Measurements from ENCODE around the gene BAIAP2L1.
A peak's percentile ranks its signal among the peaks of the same experiment; 100 is the strongest.

The BAIAP2L1 gene

DNA sequence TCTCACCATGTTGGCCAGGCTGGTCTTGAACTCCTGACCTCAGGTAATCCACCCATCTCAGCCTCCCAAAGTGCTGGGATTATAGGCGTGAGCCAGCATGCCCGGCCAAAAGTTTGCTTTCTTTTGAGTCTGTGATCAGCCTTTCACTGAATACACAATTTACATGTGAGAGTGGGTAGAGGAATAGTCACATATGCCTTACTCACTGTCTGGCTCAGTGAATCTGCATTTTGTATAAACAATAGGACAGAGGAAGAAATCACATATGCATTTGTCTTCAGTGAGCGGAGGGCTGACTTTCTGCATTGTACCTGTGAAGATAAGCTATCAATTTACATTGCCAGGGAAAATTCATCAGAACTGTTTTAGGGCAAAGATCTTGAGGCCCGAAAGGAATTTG, 146.4 kb downstream of the BAIAP2L1 start:
- TF ChIP-seq CTCF (IDR thresholded peaks at IDR 0.05; ENCODE audit: extremely low read depth, missing control alignments): no peak
- DNase-seq (ENCODE audit: low spot score): no peak

DNA sequence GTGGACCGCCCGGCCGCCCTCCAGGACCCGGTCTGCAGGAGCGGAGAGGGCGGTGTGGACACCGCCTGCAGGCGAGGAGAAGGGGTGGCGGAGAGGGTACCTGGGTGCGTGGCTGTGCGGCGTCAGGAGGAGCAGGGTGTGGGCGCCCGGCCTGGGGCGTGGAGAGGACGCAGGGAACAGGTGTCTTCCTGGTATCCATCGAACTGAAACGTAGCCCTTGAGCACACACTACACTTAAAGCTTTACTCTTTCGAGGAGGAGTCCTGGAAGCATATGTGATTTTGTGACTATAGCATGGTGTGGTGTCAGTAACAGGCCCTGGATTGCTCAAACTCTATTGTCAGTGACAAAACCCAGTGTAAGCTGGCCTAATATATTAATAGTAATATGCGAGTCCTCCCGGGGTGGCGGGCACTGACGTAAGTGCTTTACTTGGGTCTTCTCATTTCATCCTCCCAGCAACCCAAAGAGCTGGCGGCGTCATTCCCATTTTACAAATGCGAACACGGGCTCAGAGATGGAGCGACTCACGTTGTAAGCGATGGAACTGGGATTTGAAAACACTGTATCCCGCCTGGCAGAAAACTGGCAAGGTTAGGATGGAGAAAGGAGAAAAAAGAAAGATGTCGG, 148.3 kb downstream of the BAIAP2L1 start:
- no peak for TF ChIP-seq CTCF (IDR thresholded peaks at IDR 0.05; ENCODE audit: extremely low read depth, missing control alignments)
- no peak for DNase-seq (ENCODE audit: low spot score)

- no peak for TF ChIP-seq CTCF (IDR thresholded peaks at IDR 0.05; ENCODE audit: extremely low read depth, missing control alignments)
- DNase-seq (ENCODE audit: low spot score): peak; percentile 99
Measured at GRCh38 chr7:98251601-98252424, 149.1 kb downstream of the BAIAP2L1 start, which contains the start of gene TECPR1. TSS of gene TECPR1 (minus strand) at chr7:98252232. CDS start at chr7:98246146, 6,086 bp downstream.

GRCh38 chr7:98251231-98251600, 149.7 kb downstream of the BAIAP2L1 start:
- TF ChIP-seq CTCF (IDR thresholded peaks at IDR 0.05; ENCODE audit: extremely low read depth, missing control alignments): no peak

DNA sequence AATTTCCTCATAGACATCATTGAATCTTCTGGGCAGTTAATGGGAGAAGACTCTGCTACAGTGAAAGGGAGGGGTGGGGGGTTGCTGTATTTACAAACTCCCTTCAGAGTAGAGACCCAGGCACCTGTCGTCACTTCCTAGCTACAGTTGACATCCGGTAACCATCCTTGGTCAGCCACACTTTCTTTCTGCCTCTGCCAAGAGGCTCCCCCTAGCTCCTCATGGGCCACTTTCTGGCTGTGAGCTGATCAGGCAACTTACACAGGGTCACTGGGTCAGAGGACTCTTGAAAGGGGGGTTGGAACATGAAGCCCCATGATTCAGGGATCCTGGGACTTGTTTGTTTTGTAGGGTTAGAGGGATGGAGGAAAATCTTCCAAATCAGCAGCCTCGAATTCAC, 150.1 kb downstream of the BAIAP2L1 start:
- peak; percentile 79 for DNase-seq (ENCODE audit: low spot score)
- no peak for TF ChIP-seq CTCF (IDR thresholded peaks at IDR 0.05; ENCODE audit: extremely low read depth, missing control alignments)

More at GRCh38 chr7:98251231-98251600, 149.7 kb downstream of the BAIAP2L1 start:
- peak; percentile 64 for DNase-seq (ENCODE audit: low spot score)

DNA sequence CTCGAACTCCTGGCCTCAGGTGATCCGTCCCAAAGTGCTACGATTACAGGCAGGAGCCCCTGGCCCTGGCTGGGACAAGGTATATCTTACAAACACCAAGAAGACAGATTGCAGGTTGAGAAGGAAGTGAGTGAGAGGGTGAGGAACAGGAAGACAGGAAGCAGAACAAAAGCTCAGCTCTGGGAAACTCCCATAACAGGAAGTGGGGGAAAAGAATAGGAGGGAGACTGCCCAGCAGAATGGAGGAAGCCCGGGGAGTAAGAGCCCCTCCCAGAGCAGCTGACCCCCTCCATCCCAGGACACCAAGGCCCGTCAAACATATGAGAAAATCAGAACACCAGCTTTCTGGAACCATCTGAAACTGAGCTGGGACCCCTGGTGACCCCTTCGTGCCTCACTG, 151.8 kb downstream of the BAIAP2L1 start:
- no peak for DNase-seq (ENCODE audit: low spot score)
- TF ChIP-seq CTCF (IDR thresholded peaks at IDR 0.05; ENCODE audit: extremely low read depth, missing control alignments): no peak

DNA sequence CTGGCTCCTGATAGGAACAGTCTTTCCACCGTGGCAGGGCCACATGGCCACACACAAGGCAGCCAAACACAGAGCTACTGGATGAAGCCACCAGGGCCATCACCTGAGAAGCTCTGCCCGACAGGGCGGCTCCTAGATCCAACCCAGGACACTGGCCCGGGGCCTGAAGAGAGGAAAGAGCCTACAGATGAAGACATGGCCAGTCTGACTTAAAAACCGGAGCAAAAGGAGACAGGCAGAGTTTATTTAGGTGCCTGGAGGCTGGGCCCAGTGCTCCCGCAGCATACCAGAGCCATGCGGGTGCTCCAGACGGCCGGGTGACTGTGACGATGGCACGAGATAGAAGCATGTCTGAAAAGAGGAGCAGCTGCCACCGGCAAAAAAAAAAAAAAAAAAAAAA, 152.7 kb downstream of the BAIAP2L1 start:
- TF ChIP-seq CTCF (IDR thresholded peaks at IDR 0.05; ENCODE audit: extremely low read depth, missing control alignments): no peak
- DNase-seq (ENCODE audit: low spot score): no peak

Data from GM20000 (cell line).